ENCODE measurements around the gene TBX2.

GRCh38 chr17:61362852-61363600, 36.6 kb upstream of the TBX2 start:
- no peak for TF ChIP-seq CTCF (conservative IDR thresholded peaks at IDR 0.05; ENCODE audit: low read length)
- no peak for TF ChIP-seq EZH2phosphoT487 (IDR thresholded peaks at IDR 0.05; ENCODE audit: borderline replicate concordance)
